GM19397 (cell line): ENCODE measurements around the gene LPP.

Source experiments
- ATAC-seq: cut with Tn5 transposase; IDR thresholded peaks from one replicate; pipeline ENCODE4 v1.9.1; 2021; ENCODE audit warnings: mild to moderate bottlenecking, moderate library complexity; ENCODE audit not compliant: unreplicated experiment

LPP gene

DNA sequence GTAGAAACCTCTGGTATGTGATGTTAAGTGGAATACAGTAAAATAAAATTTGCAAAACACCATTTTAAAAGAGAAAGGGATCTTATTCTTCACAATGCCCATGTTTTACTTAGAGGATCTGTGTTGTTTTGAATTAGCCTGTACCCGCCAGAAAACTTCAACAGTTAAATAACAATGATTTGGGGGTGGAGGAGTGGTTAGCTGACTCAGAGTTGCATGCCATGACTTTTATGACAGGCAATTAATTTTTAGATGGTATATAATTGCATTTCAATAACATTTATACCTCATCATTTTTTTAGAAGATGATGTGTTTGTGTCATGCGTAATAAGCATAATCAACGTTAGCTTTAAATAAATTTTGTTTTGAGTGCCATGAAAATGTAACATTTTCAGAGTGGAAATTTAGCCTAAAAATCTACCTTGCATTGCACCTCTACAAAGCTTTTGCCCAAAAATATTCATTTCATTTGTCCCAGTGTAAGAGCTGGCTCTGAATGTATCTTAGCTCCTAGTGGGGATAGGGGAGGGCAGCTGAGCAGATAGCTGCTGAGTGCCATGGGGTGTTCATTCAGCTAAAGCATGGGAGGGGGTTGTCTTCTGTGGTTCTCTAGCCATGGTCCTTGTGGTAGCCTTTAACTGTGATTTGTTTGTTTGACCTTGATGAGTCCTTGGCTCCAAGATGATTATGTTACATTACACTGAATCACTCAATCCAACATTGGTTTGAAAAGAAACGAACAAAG lies 379.8 kb downstream of the LPP start:
- ATAC-seq, result no peak

DNA sequence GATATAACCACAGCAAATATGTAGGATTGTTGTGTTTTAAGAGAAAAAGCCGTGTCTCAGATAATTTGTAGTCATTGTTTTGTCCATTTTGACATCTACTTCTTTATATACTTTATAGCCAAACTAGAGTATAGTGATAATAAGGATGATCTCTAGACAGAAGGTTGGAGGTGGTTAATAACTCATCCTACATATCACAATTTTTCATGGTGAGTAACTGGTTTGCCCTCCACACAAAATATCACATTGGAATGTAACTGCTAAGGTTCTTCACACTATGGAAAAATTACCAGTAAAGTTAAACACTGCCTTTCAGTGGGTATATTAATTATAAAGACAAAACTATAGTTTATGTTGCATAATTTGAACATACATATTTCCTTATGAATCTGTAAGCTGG lies 380.7 kb downstream of the LPP start:
- ATAC-seq, result no peak

DNA sequence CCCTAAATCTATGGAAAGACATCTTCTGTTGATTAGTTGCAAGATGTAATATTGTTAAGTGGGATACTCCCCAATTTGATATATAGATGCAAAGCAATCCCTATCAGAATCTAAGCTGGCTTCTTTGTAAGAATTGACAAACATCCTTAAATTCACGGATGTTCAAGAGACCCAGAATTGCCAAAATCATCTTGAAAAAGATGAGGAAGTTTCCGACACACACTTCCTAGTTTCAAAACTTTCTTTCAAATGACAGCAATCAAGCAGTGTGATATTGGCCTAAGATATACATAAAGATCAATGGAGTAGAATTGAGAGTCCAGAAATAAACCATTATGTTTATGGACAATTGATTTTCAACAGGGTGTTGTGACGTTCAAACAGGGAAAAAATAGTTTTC lies 383.6 kb downstream of the LPP start:
- ATAC-seq, result no peak

DNA sequence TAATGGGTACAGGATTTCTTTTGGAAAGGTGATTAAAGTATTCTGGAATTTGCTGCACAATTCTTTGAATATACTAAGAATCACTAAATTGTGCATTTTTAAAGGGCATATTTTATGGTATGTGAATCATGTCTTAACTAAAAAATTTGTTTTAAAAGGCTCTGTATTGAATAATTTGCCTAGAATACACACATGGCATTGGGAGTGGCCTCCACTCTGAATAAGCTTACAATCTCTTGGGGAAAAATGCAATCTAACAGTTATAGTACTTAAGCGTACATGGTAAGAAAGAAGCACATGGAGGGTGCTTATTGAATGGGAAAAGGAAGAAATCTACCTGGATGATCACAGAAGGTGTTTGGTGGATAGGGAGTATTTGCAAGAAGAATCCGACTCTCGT lies 385.1 kb downstream of the LPP start:
- no peak for ATAC-seq

DNA sequence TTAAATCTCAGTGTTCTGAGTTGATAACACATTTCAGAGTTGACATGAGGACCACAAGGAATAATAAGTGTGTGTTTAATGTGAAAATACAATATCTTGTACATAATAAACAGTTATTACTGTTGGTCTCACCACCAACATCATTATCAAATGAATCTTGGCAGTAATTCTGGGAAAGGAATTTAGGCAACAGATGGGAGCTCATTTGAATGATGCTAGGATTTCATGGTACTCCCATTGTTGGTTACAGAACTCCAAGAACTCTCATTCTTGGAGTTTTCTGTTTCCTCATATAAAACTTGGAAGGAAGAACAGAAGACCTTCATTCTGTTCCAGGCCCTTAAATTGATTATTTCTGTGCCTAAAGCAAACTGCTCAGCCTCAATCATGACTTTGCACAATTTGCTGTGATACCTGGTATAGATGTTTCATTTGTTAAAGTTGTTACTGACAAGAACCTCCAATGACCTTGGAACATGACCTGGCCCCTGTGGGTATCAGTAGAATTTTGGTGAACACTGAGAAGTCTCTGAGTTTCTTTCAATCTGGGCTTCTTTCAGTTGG lies 385.8 kb downstream of the LPP start:
- no peak for ATAC-seq

DNA sequence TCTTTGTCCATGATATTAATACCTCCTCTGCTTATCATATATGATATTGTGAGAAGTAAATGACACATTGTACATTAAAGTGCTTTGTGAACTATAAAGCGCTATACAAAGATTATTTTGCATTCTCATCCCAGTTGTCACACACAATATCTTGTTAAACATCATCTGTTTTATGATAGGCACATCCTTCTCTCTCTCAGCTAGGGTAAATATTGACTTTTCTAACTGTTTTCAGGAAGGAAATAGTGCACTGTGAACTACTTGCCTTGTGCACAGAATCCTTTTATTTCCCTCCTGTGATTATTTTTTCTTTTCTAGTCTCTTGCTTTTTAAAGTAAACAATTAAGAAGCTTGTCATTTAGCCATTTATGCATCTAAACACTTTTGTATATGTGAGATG lies 388.2 kb downstream of the LPP start:
- no peak for ATAC-seq

DNA sequence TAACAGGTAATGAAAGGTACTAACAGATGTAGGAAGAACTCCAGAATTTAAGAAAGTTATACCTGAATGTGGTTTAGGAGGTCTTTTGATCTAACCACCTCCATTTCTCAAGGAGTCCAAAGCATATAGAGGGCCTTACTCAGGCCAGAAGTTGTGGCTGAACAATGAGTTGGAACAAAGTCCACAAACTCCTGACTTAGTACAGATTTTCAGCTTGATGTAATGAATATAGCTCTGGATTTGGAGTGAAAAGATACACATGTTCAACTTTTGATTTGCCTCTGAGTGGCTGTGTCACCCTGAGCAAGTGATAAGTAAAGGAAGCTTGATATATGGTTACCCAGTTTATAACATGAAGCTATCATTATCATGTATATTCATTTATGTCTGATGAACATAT lies 390.1 kb downstream of the LPP start:
- ATAC-seq, result no peak

DNA sequence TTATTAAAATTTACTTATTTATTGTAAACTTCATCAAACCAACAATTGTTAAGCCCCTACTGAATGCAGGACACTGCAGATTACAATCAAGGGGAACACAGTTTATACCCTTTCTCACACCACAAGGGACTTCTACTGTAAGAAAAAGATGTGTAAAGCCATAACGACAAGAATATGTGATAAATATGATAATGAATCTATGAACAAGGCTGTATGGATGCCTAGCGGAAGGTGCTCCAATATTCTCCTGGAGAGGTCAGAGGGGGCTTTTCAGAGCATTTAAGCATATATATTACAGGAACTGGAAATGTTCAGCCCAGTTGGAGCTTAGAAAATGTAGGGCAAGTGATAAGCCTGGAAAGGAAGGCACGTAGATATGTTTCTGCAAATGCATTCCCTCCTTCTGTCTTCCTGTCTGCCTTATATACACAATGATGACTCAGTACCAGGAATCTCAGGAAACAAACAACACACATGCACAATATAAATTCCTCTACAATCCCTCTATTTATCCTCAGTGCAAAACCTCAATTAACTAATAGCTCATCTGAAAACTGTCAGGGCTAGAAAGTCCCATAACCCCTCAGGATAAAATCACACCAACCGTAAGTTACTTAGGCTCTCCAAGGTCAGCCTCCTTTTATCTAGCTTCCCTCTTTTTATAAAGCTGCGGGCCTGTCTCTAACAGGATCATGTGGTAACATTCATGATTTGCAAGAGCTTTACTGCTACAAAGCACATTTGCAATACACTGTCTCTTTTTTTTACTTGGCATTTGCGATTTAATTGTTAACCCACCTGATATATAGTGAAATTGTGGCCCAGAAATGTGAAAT lies 393.1 kb downstream of the LPP start:
- no peak for ATAC-seq

DNA sequence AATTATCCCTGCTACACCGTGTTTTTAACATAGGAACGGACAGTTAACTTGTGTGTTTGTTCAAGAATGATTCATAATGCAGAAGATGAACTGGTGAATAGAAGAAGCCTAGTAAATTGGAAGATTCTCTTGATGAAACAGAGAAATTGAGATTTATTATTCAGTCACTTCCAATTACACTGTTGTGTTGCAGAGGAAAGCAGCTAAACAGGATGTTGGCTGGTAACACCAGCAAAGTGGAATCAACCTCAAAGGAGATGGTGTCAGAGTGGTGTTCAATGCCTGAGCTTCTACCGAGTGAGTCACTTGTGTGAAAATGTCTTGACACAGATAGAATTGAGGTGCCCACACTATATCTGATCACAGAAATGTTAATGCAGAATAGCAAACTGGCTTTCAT lies 399.6 kb downstream of the LPP start:
- no peak for ATAC-seq

DNA sequence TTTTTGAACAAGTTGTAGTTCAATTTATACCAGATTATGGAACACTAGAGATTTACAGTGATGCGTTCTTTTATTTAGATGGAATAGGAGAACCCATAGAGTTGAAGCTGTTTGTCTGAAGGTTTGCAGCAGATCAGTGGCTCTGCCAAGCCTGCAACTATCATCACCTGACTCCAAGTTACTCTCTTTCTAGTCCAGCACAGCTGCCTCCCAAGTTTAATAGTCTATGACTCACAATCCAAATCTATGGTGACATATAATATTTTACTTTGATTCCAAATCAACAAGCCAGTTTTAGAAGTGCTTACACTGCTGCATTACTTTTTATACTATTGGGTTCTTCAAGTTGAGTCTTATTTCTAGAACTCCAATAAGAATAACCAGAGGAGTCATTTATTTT lies 400.4 kb downstream of the LPP start:
- ATAC-seq, result no peak

DNA sequence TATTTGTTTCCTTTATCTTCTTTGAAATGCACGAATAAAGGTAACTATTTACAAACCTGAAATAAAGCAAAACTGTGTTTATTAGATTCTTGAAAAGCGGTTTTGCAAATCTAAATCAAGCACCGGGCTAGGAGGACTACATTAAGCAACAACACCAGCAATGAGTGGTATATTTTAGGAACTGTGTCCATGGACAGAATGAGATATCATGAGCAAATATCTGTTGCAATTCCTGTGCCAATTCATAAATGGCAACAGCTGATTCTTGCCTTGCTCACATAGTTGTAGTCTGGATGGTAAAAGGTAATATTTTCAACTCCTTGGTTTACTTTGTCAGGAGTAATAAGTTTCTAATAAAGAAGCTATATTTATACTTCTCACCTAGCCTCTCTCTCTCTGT lies 403.3 kb downstream of the LPP start:
- ATAC-seq, result no peak

DNA sequence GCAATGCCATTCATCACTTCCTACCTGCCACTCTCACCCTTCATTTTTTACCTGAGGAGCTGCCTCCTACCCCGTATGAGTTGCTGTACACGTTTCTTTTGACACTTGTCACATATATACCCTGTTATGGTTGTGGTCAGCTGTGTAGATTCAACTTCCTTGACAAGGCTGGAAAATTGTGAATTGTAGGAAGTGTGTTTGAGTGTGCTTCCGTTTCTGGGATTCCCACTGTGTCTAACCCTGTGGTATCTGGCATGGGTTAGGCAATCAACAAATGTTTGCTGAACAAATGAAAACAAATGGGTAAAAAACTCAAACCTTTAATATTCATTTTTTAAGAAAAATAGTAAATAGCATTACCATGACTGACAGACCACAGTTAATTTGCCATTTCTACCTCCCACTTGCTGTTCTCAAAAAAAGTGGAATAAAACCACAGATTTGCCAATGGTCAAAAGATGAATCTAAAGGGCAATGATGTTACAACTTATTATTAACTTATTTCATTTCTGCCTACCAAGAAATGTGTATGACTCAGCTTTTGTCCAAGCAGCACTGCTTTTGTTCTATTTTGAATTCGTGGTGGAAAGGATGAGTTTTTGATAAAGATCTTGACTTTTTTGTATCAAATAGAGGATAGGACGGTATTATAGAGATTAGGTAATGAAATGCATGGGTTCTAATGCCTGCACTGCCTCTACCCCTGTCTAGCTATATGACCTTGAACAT lies 404.6 kb downstream of the LPP start:
- no peak for ATAC-seq

DNA sequence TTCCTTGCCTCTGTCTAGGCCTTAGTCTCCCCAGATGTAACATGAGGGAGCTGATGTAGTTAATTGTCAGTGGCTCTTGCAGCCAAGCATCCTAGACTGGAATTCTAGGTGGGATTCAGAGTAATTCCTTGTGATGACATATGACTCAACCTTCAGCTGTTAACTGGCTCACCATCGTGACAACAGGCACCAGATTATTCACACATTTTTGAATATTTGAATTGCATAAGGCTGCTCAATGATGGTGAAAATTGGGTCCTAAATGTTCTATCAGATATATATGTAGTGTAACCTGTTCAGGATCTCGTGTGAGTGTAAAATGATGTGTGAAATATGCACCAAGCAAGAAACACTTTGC lies 405.1 kb downstream of the LPP start:
- ATAC-seq, result no peak

DNA sequence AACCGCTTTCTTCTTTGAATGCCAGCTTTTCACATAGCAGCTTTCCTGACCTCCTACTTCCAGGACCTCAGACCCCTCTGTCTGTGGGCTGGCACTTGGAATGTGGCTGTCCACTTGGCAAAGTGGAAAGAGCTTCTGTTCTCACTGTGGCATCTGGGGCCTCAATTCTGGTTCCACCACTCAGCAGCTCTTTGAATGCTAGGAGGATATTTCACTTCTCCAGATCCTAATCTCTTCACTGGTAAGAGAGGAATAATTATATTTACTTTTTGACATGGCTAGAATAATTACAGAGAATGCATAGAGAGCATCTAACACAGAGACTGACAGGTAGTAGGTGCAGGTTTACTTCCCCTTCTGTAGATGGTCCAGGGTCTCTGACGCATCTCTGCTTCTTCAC lies 405.9 kb downstream of the LPP start:
- ATAC-seq, result no peak

DNA sequence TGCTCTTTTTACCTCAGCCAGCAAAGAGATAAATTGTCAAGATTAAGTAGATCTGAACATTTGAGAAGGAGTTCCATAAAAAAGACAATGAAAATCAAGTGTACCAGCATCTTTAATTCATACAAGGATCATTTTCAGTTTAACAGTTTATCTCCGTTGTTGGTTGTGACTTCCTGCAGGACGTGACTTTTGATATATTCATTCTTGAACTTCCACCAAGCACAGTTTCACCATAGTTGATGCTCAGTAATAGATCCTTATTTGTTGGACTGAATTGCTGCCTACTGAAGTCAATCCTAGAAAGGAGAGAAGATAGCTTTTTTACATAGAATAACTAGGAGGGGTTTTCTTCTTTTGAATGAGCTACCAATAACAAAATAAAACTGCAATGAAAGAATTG lies 408.2 kb downstream of the LPP start:
- ATAC-seq, result no peak

DNA sequence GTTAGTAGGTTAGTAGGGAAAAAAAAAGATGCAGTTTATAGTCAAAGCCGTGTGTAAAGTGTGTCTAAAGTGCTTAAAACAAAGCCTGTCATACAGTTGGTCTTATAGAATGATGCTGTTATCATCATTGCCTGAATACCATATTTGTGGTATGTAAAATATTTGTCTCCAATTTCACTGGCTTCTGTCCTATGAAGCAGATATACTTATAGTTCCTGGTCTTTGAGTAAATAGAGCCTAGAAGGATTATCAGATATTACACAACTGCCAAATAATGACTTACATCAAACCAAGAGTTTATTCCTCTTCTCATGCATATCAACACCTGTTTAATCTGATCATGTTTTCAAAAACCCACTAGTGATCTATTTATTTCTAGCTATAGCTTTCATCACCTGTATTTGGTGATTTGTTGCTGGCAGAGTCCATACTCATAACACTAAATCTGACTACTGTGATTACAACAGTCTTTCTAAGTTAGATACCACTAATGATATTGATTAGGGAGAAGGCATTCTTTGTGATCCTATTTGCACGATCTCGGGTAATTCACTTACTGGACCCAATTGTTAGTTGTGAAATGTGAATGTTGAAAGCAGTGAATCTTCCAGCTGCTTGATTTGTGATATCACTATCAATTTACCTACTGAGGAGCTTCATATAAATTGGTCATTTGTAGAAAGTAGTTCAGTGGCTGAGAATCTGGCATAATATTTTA lies 413.7 kb downstream of the LPP start:
- ATAC-seq, result no peak

DNA sequence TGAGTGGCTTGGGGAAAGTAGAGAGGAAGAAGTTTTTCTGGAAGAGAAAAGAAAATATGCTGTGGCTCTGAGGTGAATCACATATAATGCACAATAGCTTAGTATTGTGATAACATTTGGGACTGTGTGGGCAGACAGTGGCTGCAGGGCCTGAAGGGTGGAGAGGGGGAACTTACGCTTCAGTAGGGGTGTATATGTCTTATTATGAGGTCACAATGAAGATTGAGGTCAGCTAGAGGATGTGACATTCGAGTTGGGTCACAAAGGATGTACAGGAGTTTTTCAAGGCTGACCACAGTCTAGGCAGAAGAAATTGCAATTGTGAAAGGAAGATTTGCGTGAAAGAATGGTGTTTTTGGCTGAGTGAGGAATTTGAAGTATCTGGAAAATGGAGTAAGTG lies 414.8 kb downstream of the LPP start:
- no peak for ATAC-seq

DNA sequence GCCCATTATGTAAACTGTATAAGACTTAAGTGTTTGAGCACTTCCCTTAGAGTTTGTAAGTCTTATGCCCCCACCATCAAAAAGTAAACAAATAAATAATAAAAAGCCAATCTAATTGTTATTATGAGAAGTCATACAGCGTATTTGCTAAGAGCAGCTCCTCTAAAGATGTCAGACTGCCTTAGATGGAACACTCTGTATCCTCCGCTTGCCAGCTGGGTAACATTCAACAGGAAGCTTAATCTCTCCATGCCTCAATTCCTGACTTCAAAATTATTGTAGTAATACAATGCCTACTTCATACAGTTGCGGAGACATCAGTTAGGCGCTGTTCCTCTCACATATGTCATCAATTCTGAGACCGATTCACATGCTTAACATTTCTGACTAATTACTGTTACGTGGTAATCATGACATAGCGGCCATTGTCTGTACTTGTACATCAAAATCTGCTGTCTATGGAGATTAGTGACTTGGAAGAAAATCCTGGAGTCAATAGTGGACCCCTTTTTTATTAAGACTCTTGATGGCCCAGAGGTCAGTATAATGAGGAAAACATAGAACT lies 417.7 kb downstream of the LPP start:
- no peak for ATAC-seq

DNA sequence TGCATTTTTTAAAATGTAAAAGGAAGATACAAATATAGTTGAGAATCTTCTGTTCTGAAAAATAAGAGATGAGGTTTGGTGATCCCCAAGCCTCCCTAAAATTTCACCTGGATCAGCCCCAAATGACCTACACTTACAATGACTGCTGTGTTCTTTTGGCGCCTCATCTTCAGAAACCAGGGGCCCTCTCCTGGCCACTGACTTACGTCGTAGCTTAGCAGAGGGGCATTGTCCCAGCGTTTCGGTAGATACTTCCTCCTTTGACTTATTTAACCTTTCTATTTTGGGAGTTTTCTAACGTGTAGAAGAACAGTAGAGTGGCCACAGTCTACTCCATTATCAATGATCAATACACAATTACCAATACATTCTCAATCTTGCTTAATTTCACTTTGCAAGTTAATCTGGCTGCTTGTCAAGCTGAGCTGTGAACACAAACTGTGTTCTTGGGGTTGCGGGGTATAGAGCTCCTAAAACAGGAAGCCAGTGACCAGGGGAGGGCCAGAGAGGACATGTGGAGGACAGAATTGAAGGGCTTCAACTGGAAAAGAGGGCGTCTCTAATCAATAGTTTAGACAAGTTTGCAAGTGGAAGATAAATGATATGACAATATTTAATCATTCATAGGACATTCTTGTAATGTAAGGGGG lies 419.5 kb downstream of the LPP start:
- ATAC-seq, result no peak

DNA sequence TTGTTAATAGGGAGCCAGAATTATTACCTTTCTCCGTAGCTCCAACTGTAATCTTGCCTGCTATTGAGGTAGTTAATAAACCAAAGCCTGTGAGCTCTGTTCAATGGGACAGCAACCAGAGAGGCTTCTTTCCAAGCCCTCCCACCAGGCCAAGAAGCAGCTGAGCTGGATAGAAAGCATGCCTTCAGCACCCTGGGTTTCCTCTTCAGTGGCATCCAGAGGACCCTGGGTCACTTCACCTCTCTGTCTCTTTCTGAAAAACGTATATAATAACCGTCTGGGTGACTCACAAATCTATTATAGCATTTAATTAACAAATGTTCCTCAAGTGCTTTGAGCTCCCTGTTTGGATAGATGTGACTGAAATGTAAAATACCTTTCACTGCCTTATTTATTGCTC lies 420.0 kb downstream of the LPP start:
- no peak for ATAC-seq
